GM19035 (cell line): Measurements from ENCODE around the gene FBXO24.
"Not testable (repeated sequence)": the region's sequence is repeated elsewhere in the genome, so short reads cannot be mapped to it uniquely, and the experiment has no call there.

Experiments
- ATAC-seq: cut with Tn5 transposase; IDR thresholded peaks from one replicate; pipeline ENCODE4 v1.9.1; 2021; ENCODE audit not compliant: unreplicated experiment

The FBXO24 gene

GRCh38 chr7:100586266-100587025, at the start of gene FBXO24:
TSS of gene FBXO24 (plus strand) at chr7:100586328. CDS start at chr7:100586626, 298 bp downstream.
- peak; percentile 84 for ATAC-seq

GRCh38 chr7:100536695-100537094, 49.4 kb upstream of the FBXO24 start:
- not testable (repeated sequence) for ATAC-seq

GRCh38 chr7:100538348-100538653, 47.8 kb upstream of the FBXO24 start:
- no peak for ATAC-seq

GRCh38 chr7:100538654-100539435, 47.3 kb upstream of the FBXO24 start, which contains the start of gene AGFG2:
TSS of gene AGFG2 (plus strand) at chr7:100539203. CDS start at chr7:100539347, 144 bp downstream.
- peak; percentile 96 for ATAC-seq

- ATAC-seq: no peak
These were observed 46.6 kb upstream of the FBXO24 start for GRCh38 chr7:100539436-100540006.

GRCh38 chr7:100540073-100540723, 45.9 kb upstream of the FBXO24 start:
- no peak for ATAC-seq

GRCh38 chr7:100541309-100541708, 44.8 kb upstream of the FBXO24 start:
- not testable (repeated sequence) for ATAC-seq

GRCh38 chr7:100543586-100543985, 42.5 kb upstream of the FBXO24 start:
- ATAC-seq: no peak

GRCh38 chr7:100544386-100544785, 41.7 kb upstream of the FBXO24 start:
- no peak for ATAC-seq

- ATAC-seq: no peak
These were observed 41.2 kb upstream of the FBXO24 start for GRCh38 chr7:100544967-100545359.

GRCh38 chr7:100545360-100546128, 40.6 kb upstream of the FBXO24 start:
- ATAC-seq: peak; percentile 45

GRCh38 chr7:100546129-100546925, 39.8 kb upstream of the FBXO24 start:
- peak; percentile 44 for ATAC-seq

- no peak for ATAC-seq
These were observed 39.0 kb upstream of the FBXO24 start for GRCh38 chr7:100546926-100547800.

GRCh38 chr7:100547872-100548271, 38.3 kb upstream of the FBXO24 start:
- ATAC-seq: no peak

GRCh38 chr7:100548446-100548845, 37.7 kb upstream of the FBXO24 start:
- ATAC-seq: not testable (repeated sequence)

GRCh38 chr7:100552532-100552931, 33.6 kb upstream of the FBXO24 start:
- ATAC-seq: no peak

- no peak for ATAC-seq
These were observed 33.1 kb upstream of the FBXO24 start for GRCh38 chr7:100553032-100553431.

- no peak for ATAC-seq
These were observed 30.4 kb upstream of the FBXO24 start for GRCh38 chr7:100555701-100556100.

GRCh38 chr7:100556541-100556940, 29.6 kb upstream of the FBXO24 start:
- ATAC-seq: no peak
